SJCRH30 (cell line): Measurements from ENCODE around the gene MTUS2. TPM values are rescaled to one million over a fixed set of nuclear protein-coding genes. Genes with fewer than 3 reads are reported as not detected.
A peak's percentile ranks its signal among the peaks of the same experiment; 100 is the strongest.

ENCODE experiments used
- DNase-seq, 2 experiments: peaks; one replicate each; pipeline ENCODE4 v3.0.0-alpha.2; 2015 to 2020
- H3K27ac ChIP-seq: fragments of 250-450 bp; sonication (Bioruptor Pico); 2 replicates; pipeline ENCODE4 v1.5.1; 2020; ENCODE audit warnings: mild to moderate bottlenecking, moderate library complexity
- H3K27me3 ChIP-seq: fragments of 250-450 bp; sonication (Bioruptor Pico); 2 replicates; pipeline ENCODE4 v1.5.1; 2020; ENCODE audit warnings: mild to moderate bottlenecking, moderate library complexity
- H3K36me3 ChIP-seq: fragments of 250-450 bp; sonication (Bioruptor Pico); 2 replicates; pipeline ENCODE4 v1.5.1; 2020; ENCODE audit warnings: mild to moderate bottlenecking, moderate library complexity
- H3K4me1 ChIP-seq: fragments of 250-450 bp; sonication (Bioruptor Pico); 2 replicates; pipeline ENCODE4 v1.5.1; 2020; ENCODE audit warnings: mild to moderate bottlenecking, moderate library complexity
- H3K4me3 ChIP-seq: fragments of 250-450 bp; sonication (Bioruptor Pico); 2 replicates; pipeline ENCODE4 v1.5.1; 2020; ENCODE audit warnings: mild to moderate bottlenecking, moderate library complexity
- H3K9me3 ChIP-seq: fragments of 250-450 bp; sonication (Bioruptor Pico); replicated peaks from 2 replicates; pipeline ENCODE4 v1.5.1; 2020; ENCODE audit warnings: mild to moderate bottlenecking, moderate library complexity
- total RNA-seq: library from RNA; depleted of rRNA; stranded (reverse); fragments of >200 nt; shearing (Covaris generic); gene quantifications from 2 replicates; pipeline ENCODE4 v1.2.3, GENCODE V29; 2014

Gene MTUS2
- total RNA-seq, 1 experiment from 2014 or later = 2.4 TPM

GRCh38 chr13:29459813-29460355 is 639.7 kb downstream of the MTUS2 start:
- Histone ChIP-seq H3K27ac (no peak overlapping the region), H3K27me3 (no peaks in the 10 kb centered on the region), H3K4me3 (no peak overlapping the region), H3K36me3 (no peaks in the 10 kb centered on the region), H3K4me1 (peaks cover 22% of the 10 kb centered on the region), H3K9me3 (peaks cover 4% of the 10 kb centered on the region; the same call in 1 of the 2 replicates)
- DNase-seq = no peak

GRCh38 chr13:29464105-29464679 is 644.1 kb downstream of the MTUS2 start:
- peak in 1 of 2 experiments; percentile 55 for DNase-seq
- Histone ChIP-seq H3K9me3 (no peaks in the 10 kb centered on the region), H3K36me3 (no peaks in the 10 kb centered on the region), H3K4me3 (no peak overlapping the region), H3K27me3 (no peaks in the 10 kb centered on the region), H3K27ac (no peak overlapping the region), H3K4me1 (peaks cover 25% of the 10 kb centered on the region)

GRCh38 chr13:29465741-29466293 is 645.7 kb downstream of the MTUS2 start:
- no peaks in the 10 kb centered on the region for H3K9me3 ChIP-seq
- H3K4me1 ChIP-seq = peaks cover 25% of the 10 kb centered on the region
- H3K27me3 ChIP-seq = no peaks in the 10 kb centered on the region
- peak overlapping the region; percentile 10; the same call in 1 of the 2 replicates for H3K27ac ChIP-seq
- no peak overlapping the region for H3K4me3 ChIP-seq
- DNase-seq = peak; percentile 83 to 91
- no peaks in the 10 kb centered on the region for H3K36me3 ChIP-seq

GRCh38 chr13:29471551-29471950 is 651.4 kb downstream of the MTUS2 start:
- H3K4me3 ChIP-seq = no peak overlapping the region
- H3K4me1 ChIP-seq = peaks cover 16% of the 10 kb centered on the region
- H3K27me3 ChIP-seq = no peaks in the 10 kb centered on the region
- H3K9me3 ChIP-seq = no peaks in the 10 kb centered on the region
- H3K27ac ChIP-seq = no peak overlapping the region
- DNase-seq = no peak
- H3K36me3 ChIP-seq = no peaks in the 10 kb centered on the region

- Histone ChIP-seq H3K27me3 (no peaks in the 10 kb centered on the region), H3K4me1 (peaks cover 16% of the 10 kb centered on the region), H3K36me3 (no peaks in the 10 kb centered on the region), H3K9me3 (no peaks in the 10 kb centered on the region), H3K27ac (no peak overlapping the region), H3K4me3 (no peak overlapping the region)
- DNase-seq = peak; percentile 76 to 85
Observed at GRCh38 chr13:29472332-29472961, 652.3 kb downstream of the MTUS2 start.

GRCh38 chr13:29473166-29473565 is 653.0 kb downstream of the MTUS2 start:
- Histone ChIP-seq H3K36me3 (no peaks in the 10 kb centered on the region), H3K9me3 (no peaks in the 10 kb centered on the region), H3K27me3 (no peaks in the 10 kb centered on the region), H3K27ac (no peak overlapping the region), H3K4me1 (peaks cover 16% of the 10 kb centered on the region), H3K4me3 (no peak overlapping the region)
- no peak for DNase-seq

GRCh38 chr13:29474991-29475390 is 654.9 kb downstream of the MTUS2 start:
- no peaks in the 10 kb centered on the region for H3K9me3 ChIP-seq
- H3K27ac ChIP-seq = no peak overlapping the region
- H3K36me3 ChIP-seq = no peaks in the 10 kb centered on the region
- H3K4me3 ChIP-seq = no peak overlapping the region
- DNase-seq = peak; percentile 48 to 66
- H3K27me3 ChIP-seq = no peaks in the 10 kb centered on the region
- H3K4me1 ChIP-seq = peaks cover 16% of the 10 kb centered on the region

- no peak for DNase-seq
Observed at GRCh38 chr13:29476046-29476445, 655.9 kb downstream of the MTUS2 start.

GRCh38 chr13:29479716-29480492 is 659.8 kb downstream of the MTUS2 start:
- no peak for DNase-seq
- no peaks in the 10 kb centered on the region for H3K36me3 ChIP-seq
- H3K4me3 ChIP-seq = no peak overlapping the region
- H3K4me1 ChIP-seq = peaks cover 28% of the 10 kb centered on the region
- no peaks in the 10 kb centered on the region for H3K9me3 ChIP-seq
- H3K27ac ChIP-seq = no peak overlapping the region
- no peaks in the 10 kb centered on the region for H3K27me3 ChIP-seq

More at GRCh38 chr13:29476046-29476445, 655.9 kb downstream of the MTUS2 start:
- Histone ChIP-seq H3K27ac (no peak overlapping the region), H3K4me3 (no peak overlapping the region), H3K36me3 (no peaks in the 10 kb centered on the region), H3K27me3 (no peaks in the 10 kb centered on the region), H3K9me3 (no peaks in the 10 kb centered on the region), H3K4me1 (peaks cover 16% of the 10 kb centered on the region)

GRCh38 chr13:29480893-29481525 is 660.9 kb downstream of the MTUS2 start:
- Histone ChIP-seq H3K27ac (no peak overlapping the region), H3K27me3 (no peaks in the 10 kb centered on the region), H3K4me1 (peaks cover 23% of the 10 kb centered on the region; the same call in 1 of the 2 replicates), H3K4me3 (no peak overlapping the region), H3K9me3 (no peaks in the 10 kb centered on the region), H3K36me3 (no peaks in the 10 kb centered on the region)
- DNase-seq = no peak

GRCh38 chr13:29481603-29482002 is 661.5 kb downstream of the MTUS2 start:
- no peaks in the 10 kb centered on the region for H3K36me3 ChIP-seq

GRCh38 chr13:29482504-29482903 is 662.4 kb downstream of the MTUS2 start:
- Histone ChIP-seq H3K27ac (no peak overlapping the region), H3K9me3 (no peaks in the 10 kb centered on the region), H3K4me1 (peaks cover 23% of the 10 kb centered on the region; the same call in 1 of the 2 replicates), H3K36me3 (no peaks in the 10 kb centered on the region), H3K27me3 (no peaks in the 10 kb centered on the region), H3K4me3 (no peak overlapping the region)
- DNase-seq = no peak

More at GRCh38 chr13:29481603-29482002, 661.5 kb downstream of the MTUS2 start:
- no peaks in the 10 kb centered on the region for H3K9me3 ChIP-seq
- H3K27me3 ChIP-seq = no peaks in the 10 kb centered on the region
- no peak for DNase-seq
- no peak overlapping the region for H3K27ac ChIP-seq
- peaks cover 23% of the 10 kb centered on the region; the same call in 1 of the 2 replicates for H3K4me1 ChIP-seq
- H3K4me3 ChIP-seq = no peak overlapping the region

GRCh38 chr13:29483211-29483610 is 663.1 kb downstream of the MTUS2 start:
- Histone ChIP-seq H3K27me3 (no peaks in the 10 kb centered on the region), H3K36me3 (no peaks in the 10 kb centered on the region), H3K4me1 (peaks cover 26% of the 10 kb centered on the region; the same call in 1 of the 2 replicates), H3K27ac (no peak overlapping the region), H3K9me3 (no peaks in the 10 kb centered on the region), H3K4me3 (no peak overlapping the region)
- no peak for DNase-seq

GRCh38 chr13:29483623-29484022 is 663.5 kb downstream of the MTUS2 start:
- Histone ChIP-seq H3K4me3 (no peak overlapping the region), H3K36me3 (no peaks in the 10 kb centered on the region), H3K27ac (no peak overlapping the region), H3K27me3 (no peaks in the 10 kb centered on the region), H3K4me1 (peaks cover 26% of the 10 kb centered on the region; the same call in 1 of the 2 replicates), H3K9me3 (no peaks in the 10 kb centered on the region)
- no peak for DNase-seq
